Measurements from ENCODE around the gene CER1.

Gene CER1

GRCh38 chr9:14769230-14769571 lies 46.7 kb upstream of the CER1 start:
- peak; percentile 51 for ATAC-seq
- TF ChIP-seq PATZ1 (CRISPR knock-in tag; IDR thresholded peaks at IDR 0.05; ENCODE audit: borderline replicate concordance) (no peak), RARB (CRISPR knock-in tag; IDR thresholded peaks at IDR 0.05) (no peak), BACH2 (CRISPR knock-in tag; IDR thresholded peaks at IDR 0.05; ENCODE audit: borderline replicate concordance) (no peak), ESRRG (CRISPR knock-in tag; IDR thresholded peaks at IDR 0.05) (no peak), ZFP30 (CRISPR knock-in tag; IDR thresholded peaks at IDR 0.05) (no peak), CREB5 (CRISPR knock-in tag; IDR thresholded peaks at IDR 0.05; ENCODE audit: low read depth) (no peak), GLIS3 (CRISPR knock-in tag; IDR thresholded peaks at IDR 0.05) (no peak), TCF4 (CRISPR knock-in tag; IDR thresholded peaks at IDR 0.05; ENCODE audit: borderline replicate concordance) (no peak), ZFP3 (CRISPR knock-in tag; IDR thresholded peaks at IDR 0.05) (no peak), POU6F1 (CRISPR knock-in tag; IDR thresholded peaks at IDR 0.05; ENCODE audit: borderline replicate concordance, low read depth) (no peak), ISL1 (CRISPR knock-in tag; IDR thresholded peaks at IDR 0.05) (no peak), SNAI2 (CRISPR knock-in tag; IDR thresholded peaks at IDR 0.05) (no peak)

GRCh38 chr9:14768405-14769229 lies 46.1 kb upstream of the CER1 start:
- ATAC-seq, result peak; percentile 76
- TF ChIP-seq RARB (CRISPR knock-in tag; IDR thresholded peaks at IDR 0.05), result no peak
- TF ChIP-seq CREB5 (CRISPR knock-in tag; IDR thresholded peaks at IDR 0.05; ENCODE audit: low read depth), result no peak
- no peak for TF ChIP-seq ZNF565 (CRISPR knock-in tag; conservative IDR thresholded peaks at IDR 0.05; ENCODE audit: low read depth)
- TF ChIP-seq CSDC2 (CRISPR knock-in tag; IDR thresholded peaks at IDR 0.05), result no peak
- TF ChIP-seq ZFP3 (CRISPR knock-in tag; IDR thresholded peaks at IDR 0.05), result no peak
- no peak for TF ChIP-seq BACH2 (CRISPR knock-in tag; IDR thresholded peaks at IDR 0.05; ENCODE audit: borderline replicate concordance)
- TF ChIP-seq TCF4 (CRISPR knock-in tag; IDR thresholded peaks at IDR 0.05; ENCODE audit: borderline replicate concordance), result no peak
- no peak for TF ChIP-seq OSR1 (CRISPR knock-in tag; IDR thresholded peaks at IDR 0.05)
- TF ChIP-seq ISL1 (CRISPR knock-in tag; IDR thresholded peaks at IDR 0.05), result no peak

GRCh38 chr9:14766299-14766698 lies 43.8 kb upstream of the CER1 start:
- ATAC-seq, result no peak
- no peak for TF ChIP-seq ZNF8 (CRISPR knock-in tag; IDR thresholded peaks at IDR 0.05)
- no peak for TF ChIP-seq POU6F1 (CRISPR knock-in tag; IDR thresholded peaks at IDR 0.05; ENCODE audit: borderline replicate concordance, low read depth)
- TF ChIP-seq PPARA (CRISPR knock-in tag; IDR thresholded peaks at IDR 0.05; ENCODE audit: borderline replicate concordance), result no peak
- no peak for TF ChIP-seq CREB5 (CRISPR knock-in tag; IDR thresholded peaks at IDR 0.05; ENCODE audit: low read depth)
- no peak for TF ChIP-seq SNAI2 (CRISPR knock-in tag; IDR thresholded peaks at IDR 0.05)
- TF ChIP-seq ISL1 (CRISPR knock-in tag; IDR thresholded peaks at IDR 0.05), result no peak
- TF ChIP-seq PATZ1 (CRISPR knock-in tag; IDR thresholded peaks at IDR 0.05; ENCODE audit: borderline replicate concordance), result no peak
- no peak for TF ChIP-seq RARB (CRISPR knock-in tag; IDR thresholded peaks at IDR 0.05)
- TF ChIP-seq TSHZ2 (CRISPR knock-in tag; IDR thresholded peaks at IDR 0.05), result no peak
- TF ChIP-seq ZNF70 (CRISPR knock-in tag; IDR thresholded peaks at IDR 0.05), result no peak
- TF ChIP-seq ZFP30 (CRISPR knock-in tag; IDR thresholded peaks at IDR 0.05), result no peak
- TF ChIP-seq CSDC2 (CRISPR knock-in tag; IDR thresholded peaks at IDR 0.05), result no peak
- no peak for TF ChIP-seq OSR1 (CRISPR knock-in tag; IDR thresholded peaks at IDR 0.05)
- TF ChIP-seq GLIS3 (CRISPR knock-in tag; IDR thresholded peaks at IDR 0.05), result no peak
- TF ChIP-seq TOX (CRISPR knock-in tag; IDR thresholded peaks at IDR 0.05; ENCODE audit: borderline replicate concordance), result no peak
- TF ChIP-seq TCF4 (CRISPR knock-in tag; IDR thresholded peaks at IDR 0.05; ENCODE audit: borderline replicate concordance), result no peak
- TF ChIP-seq ESRRG (CRISPR knock-in tag; IDR thresholded peaks at IDR 0.05), result no peak
